Activated B cell treated with CpG ODN at 0.5 μM for 24 hours (primary cell): ENCODE measurements around the gene RASGRF2. TPM values are rescaled to one million over a fixed set of nuclear protein-coding genes. Genes with fewer than 3 reads are reported as not detected.

Experiments used
- ATAC-seq: fragments of 200-7000 bp; cut with Tn5 transposase; one replicate; pipeline ENCODE4 v1.10.0; 2021; ENCODE audit warnings: low read depth, mild to moderate bottlenecking, moderate library complexity
- CTCF ChIA-PET: fragments of 350-600 bp; sonication (Branson Sonifier 250); formaldehyde crosslinking; loops from one replicate; lab custom pipeline; 2021; ENCODE audit warnings: antibody characterized with exemption; lab: Charles Lee
- POLR2A ChIA-PET: fragments of 350-600 bp; sonication (Branson Sonifier 250); formaldehyde crosslinking; loops from one replicate; lab custom pipeline; 2021; ENCODE audit warnings: antibody characterized with exemption; lab: Charles Lee
- DNase-seq: peaks from one replicate; pipeline ENCODE4 v3.0.0; 2022
- H3K27ac Mint-ChIP-seq: one replicate; pipeline ENCODE4 v1.8.0; 2020; ENCODE audit warnings: mixed read lengths
- H3K27me3 Mint-ChIP-seq: one replicate; pipeline ENCODE4 v1.8.0; 2021; ENCODE audit warnings: mixed read lengths
- H3K36me3 Mint-ChIP-seq: one replicate; pipeline ENCODE4 v1.8.0; 2021; ENCODE audit warnings: low read depth, mixed read lengths
- H3K4me1 Mint-ChIP-seq: one replicate; pipeline ENCODE4 v1.8.0; 2021; ENCODE audit warnings: mixed read lengths
- H3K4me3 Mint-ChIP-seq: one replicate; pipeline ENCODE4 v1.8.0; 2020; ENCODE audit warnings: mild to moderate bottlenecking, mixed read lengths
- H3K9me3 Mint-ChIP-seq: one replicate; pipeline ENCODE4 v1.8.0; 2020; ENCODE audit warnings: mixed read lengths
- CTCF ChIP-seq: fragments of 200-600 bp; IDR thresholded peaks from one replicate; pipeline ENCODE4 v1.8.0; 2022; ENCODE audit warnings: antibody characterized with exemption, mild to moderate bottlenecking
- intact Hi-C: fragments of 100-400 bp; cut with micrococcal nuclease; formaldehyde crosslinking; loops from one replicate; pipeline ENCODE4 v1.15.1; 2024
- total RNA-seq: library from RNA; stranded (reverse); gene quantifications from 2 replicates; pipeline ENCODE4 v1.2.3, GENCODE V29; 2022

The RASGRF2 gene
- total RNA-seq, 1 donor from 2014 or later = 0.64 TPM

DNA sequence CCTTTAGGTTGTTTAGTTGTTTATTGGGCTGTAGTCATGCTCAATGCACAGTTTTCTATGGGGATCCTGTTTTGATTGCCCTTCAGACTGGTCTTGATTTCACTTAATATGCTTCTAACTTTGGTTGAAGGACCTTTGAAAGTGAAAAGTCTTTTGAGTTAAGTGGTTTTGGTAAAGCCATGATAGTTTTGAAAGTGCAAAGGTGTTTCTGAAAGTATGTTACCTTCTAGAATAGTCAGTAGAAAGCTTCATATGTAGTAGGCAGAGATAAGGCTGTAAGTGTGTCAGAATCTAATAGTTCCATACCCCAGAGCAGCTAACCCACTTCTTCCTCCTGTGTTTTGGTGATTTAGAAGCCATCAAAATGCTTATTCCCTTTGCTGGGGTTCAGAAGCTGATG lies 46.1 kb downstream of the RASGRF2 start:
- H3K4me3 Mint-ChIP-seq = no peak overlapping the region
- H3K27ac Mint-ChIP-seq = no peak overlapping the region

DNA sequence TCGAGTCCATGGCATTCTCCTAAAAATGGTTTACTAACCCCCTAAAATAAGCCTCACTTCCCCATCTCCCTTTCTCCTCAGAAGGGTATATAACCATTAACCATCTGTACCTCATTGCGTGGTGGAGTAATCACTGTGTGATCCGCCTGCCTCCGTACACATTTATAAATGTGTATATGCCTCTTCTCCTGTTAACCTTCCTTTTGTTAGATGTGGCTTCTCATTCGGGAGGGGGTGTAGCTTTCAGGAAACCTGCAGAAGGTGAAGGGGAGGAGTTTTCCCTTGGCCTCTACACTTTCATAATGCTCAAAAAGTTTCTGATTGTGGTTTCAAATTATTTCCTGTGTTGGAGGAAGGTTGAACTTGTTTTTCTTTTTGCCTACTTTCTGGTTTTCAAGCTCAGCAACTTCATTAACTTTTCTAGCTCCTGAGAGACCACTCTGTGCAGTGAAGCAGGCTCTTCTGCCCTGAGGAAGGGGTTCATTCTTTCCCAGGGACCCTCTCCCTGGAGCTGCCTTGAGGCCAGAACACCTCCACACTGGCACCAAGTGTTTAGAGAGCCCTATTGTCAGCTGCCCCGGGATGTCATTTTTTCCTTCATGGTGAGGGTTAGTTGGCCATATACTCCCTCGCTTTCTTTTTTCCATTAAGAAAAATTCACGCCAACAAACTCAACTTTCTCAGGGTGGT lies 46.9 kb downstream of the RASGRF2 start:
- DNase-seq (no peak), ATAC-seq (no peak)
- Mint-ChIP-seq H3K27ac (no peak overlapping the region), H3K4me3 (no peak overlapping the region), H3K27me3 (peaks cover 9% of the 10 kb centered on the region), H3K36me3 (no peaks in the 10 kb centered on the region), H3K4me1 (peaks cover 11% of the 10 kb centered on the region), H3K9me3 (no peaks in the 10 kb centered on the region)
- ChIA-PET CTCF (no interaction called here), POLR2A (no interaction called here)
- intact Hi-C loops = no loop called here
- TF ChIP-seq CTCF = no peak

More for the DNA sequence above, 46.1 kb downstream of the RASGRF2 start:
- peaks cover 11% of the 10 kb centered on the region for H3K4me1 Mint-ChIP-seq
- H3K9me3 Mint-ChIP-seq = no peaks in the 10 kb centered on the region
- intact Hi-C loops = no loop called here
- ATAC-seq (no peak), DNase-seq (no peak)
- peaks cover 9% of the 10 kb centered on the region for H3K27me3 Mint-ChIP-seq
- ChIA-PET POLR2A (no interaction called here), CTCF (no interaction called here)
- no peaks in the 10 kb centered on the region for H3K36me3 Mint-ChIP-seq
- no peak for TF ChIP-seq CTCF

DNA sequence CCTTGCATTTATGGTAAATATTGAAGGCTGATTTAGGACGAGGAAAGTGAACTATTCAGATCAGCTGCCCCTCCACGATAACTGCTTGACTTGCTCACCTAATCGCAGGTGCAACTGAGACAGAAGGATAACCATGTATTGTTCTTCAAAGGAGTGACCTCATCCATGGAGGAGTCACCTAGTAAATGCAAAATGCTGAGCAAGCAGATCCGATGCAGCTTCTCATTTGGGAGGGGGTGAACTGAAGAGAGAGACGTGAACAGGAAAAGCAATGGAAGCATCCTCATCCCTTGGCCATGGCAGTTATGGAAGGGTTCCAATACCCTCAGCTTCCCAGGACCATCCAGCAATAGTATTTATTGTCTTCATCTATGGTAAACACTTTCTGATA lies 47.5 kb downstream of the RASGRF2 start:
- intact Hi-C loops = no loop called here
- no peak overlapping the region for H3K27ac Mint-ChIP-seq
- H3K4me1 Mint-ChIP-seq = peaks cover 11% of the 10 kb centered on the region
- ChIA-PET CTCF (no interaction called here), POLR2A (interaction anchor here (0.7 kb wide), 1 partner anchor 28 kb away, joined by 5 read pairs; no protein-coding TSS in a partner anchor)
- peaks cover 9% of the 10 kb centered on the region for H3K27me3 Mint-ChIP-seq
- H3K9me3 Mint-ChIP-seq = no peaks in the 10 kb centered on the region
- no peaks in the 10 kb centered on the region for H3K36me3 Mint-ChIP-seq
- no peak for ATAC-seq
- no peak overlapping the region for H3K4me3 Mint-ChIP-seq
- DNase-seq = no peak
- no peak for TF ChIP-seq CTCF

- peaks cover 11% of the 10 kb centered on the region for H3K4me1 Mint-ChIP-seq
- H3K4me3 Mint-ChIP-seq = no peak overlapping the region
- no peak for ATAC-seq
- POLR2A ChIA-PET = no interaction called here
- no peak overlapping the region for H3K27ac Mint-ChIP-seq
- no peak for DNase-seq
- no peak for TF ChIP-seq CTCF
- H3K36me3 Mint-ChIP-seq = no peaks in the 10 kb centered on the region
- intact Hi-C loops = no loop called here
- H3K9me3 Mint-ChIP-seq = peaks cover 2% of the 10 kb centered on the region
- CTCF ChIA-PET = no interaction called here
- peaks cover 7% of the 10 kb centered on the region for H3K27me3 Mint-ChIP-seq
Measured at GRCh38 chr5:81010336-81011169, 50.4 kb downstream of the RASGRF2 start.

- POLR2A ChIA-PET = no interaction called here
- H3K27ac Mint-ChIP-seq = no peak overlapping the region
- ATAC-seq (no peak), DNase-seq (no peak)
- H3K36me3 Mint-ChIP-seq = no peaks in the 10 kb centered on the region
- H3K9me3 Mint-ChIP-seq = peaks cover 2% of the 10 kb centered on the region
- no peaks in the 10 kb centered on the region for H3K4me1 Mint-ChIP-seq
- TF ChIP-seq CTCF = no peak
- peaks cover 2% of the 10 kb centered on the region for H3K27me3 Mint-ChIP-seq
- CTCF ChIA-PET = no interaction called here
- intact Hi-C loops = no loop called here
- H3K4me3 Mint-ChIP-seq = no peak overlapping the region
Measured at GRCh38 chr5:81014348-81014747, 54.2 kb downstream of the RASGRF2 start.
